LNCaP clone FGC (cell line): ENCODE results near the gene ASCC2.

ENCODE experiments used
- DNase-seq: peaks from one replicate; pipeline ENCODE4 v3.0.0-alpha.2; 2011; ENCODE audit warnings: low read depth
- H3K4me3 ChIP-seq: 2 replicates; pipeline ENCODE4 v1.5.1; 2011; ENCODE audit warnings: mild to moderate bottlenecking, low read depth, low read length, control low read depth
- CTCF ChIP-seq: IDR thresholded peaks from 2 replicates; pipeline ENCODE4 v1.5.1; 2012; ENCODE audit warnings: mild to moderate bottlenecking; ENCODE audit not compliant: control insufficient read depth, insufficient read depth; ENCODE audit errors: extremely low read depth

Gene ASCC2

GRCh38 chr22:29819501-29819900 is 18.6 kb downstream of the ASCC2 start:
- no peak overlapping the region for H3K4me3 ChIP-seq
- no peak for TF ChIP-seq CTCF
- DNase-seq, result no peak

DNA sequence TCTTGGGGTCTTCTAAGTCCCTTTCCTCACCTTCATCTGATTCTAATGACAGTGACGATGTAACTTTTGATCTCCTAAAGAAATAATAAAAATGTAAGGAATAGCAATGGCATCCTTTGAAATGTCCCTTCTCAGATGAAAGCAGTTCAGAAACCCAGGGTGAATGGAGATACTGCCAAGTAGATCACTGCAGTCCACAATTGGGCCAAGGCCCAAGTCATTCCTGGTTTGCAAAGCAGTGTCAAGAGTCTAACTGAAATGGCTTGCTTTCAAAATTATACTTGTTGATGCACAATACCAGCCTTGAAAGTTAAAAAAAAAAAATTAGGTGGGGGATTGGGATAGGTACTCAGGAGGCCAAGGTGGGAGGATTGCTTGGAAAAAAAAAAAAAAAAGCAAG is 20.4 kb downstream of the ASCC2 start:
- no peak for TF ChIP-seq CTCF
- DNase-seq, result no peak
- no peak overlapping the region for H3K4me3 ChIP-seq

- H3K4me3 ChIP-seq, result no peak overlapping the region
- DNase-seq, result no peak
- TF ChIP-seq CTCF, result no peak
These were observed 21.1 kb downstream of the ASCC2 start for GRCh38 chr22:29816980-29817379.

- H3K4me3 ChIP-seq, result no peak overlapping the region
- no peak for TF ChIP-seq CTCF
- no peak for DNase-seq
These were observed 21.5 kb downstream of the ASCC2 start for GRCh38 chr22:29816539-29816938.

DNA sequence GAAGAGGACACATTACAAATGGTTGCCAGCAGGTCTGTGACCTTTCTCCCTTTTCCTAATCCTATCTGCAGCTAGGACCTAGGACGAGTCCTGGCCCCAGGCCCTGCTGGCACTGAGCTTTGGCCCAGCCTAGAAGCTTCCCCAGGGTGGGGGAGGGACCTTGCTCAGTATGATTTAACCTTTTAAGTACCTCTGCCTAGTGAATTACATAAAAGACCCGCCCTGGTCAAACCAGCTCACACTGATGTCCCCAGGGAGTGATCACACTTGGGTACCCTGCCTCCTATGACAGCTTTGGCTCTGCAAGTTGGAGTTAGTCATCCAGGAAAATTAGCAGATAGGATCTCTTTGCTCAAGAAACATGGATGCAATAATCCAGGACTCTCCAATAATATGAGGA is 21.9 kb downstream of the ASCC2 start:
- no peak for TF ChIP-seq CTCF
- H3K4me3 ChIP-seq, result no peak overlapping the region
- DNase-seq, result no peak

DNA sequence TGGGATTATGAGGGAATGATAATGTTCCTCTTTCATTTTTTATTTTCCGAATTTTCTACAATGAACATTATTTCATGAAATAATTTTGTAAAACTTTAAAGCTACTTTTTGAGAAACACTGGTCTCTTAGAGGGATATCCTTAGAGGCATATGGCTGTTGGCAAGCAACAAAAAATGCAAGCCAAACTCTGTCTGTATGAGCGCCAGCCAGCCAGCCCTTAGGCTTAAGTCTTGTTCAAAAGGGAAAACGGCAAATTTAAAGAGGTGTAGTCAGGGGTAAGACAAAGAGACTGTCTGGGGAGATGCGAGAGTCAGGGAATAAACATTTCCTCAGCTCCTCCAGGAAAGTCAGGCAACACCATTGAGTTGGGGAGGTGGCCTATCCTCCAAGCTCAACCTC is 22.5 kb downstream of the ASCC2 start:
- no peak for DNase-seq
- no peak overlapping the region for H3K4me3 ChIP-seq
- no peak for TF ChIP-seq CTCF

GRCh38 chr22:29814003-29814402 is 24.1 kb downstream of the ASCC2 start:
- no peak for TF ChIP-seq CTCF
- no peak overlapping the region for H3K4me3 ChIP-seq
- DNase-seq, result peak; percentile 60
